Ascending aorta (tissue), 2 donors: ENCODE data around the gene PTPN6. TPM values are rescaled to one million over a fixed set of nuclear protein-coding genes. Genes with fewer than 3 reads are reported as not detected.

Experiments used
- DNase-seq, 2 donors: peaks; one replicate each; pipeline ENCODE4 v3.0.0-alpha.2; 2019; ENCODE audit warnings: low spot score in 2 of 2
- H3K27ac ChIP-seq, 2 donors: fragments of 200-600 bp; sonication (generic); one replicate each; pipeline ENCODE4 v1.5.1; 2016 to 2017; ENCODE audit warnings: mild to moderate bottlenecking in 1 of 2
- H3K27me3 ChIP-seq: fragments of 200-600 bp; sonication (generic); one replicate; pipeline ENCODE4 v1.5.1; 2017
- H3K36me3 ChIP-seq, 2 donors: fragments of 200-600 bp; sonication (generic); one replicate each; pipeline ENCODE4 v1.5.1; 2016
- H3K4me1 ChIP-seq, 2 donors: fragments of 200-600 bp; sonication (generic); one replicate each; pipeline ENCODE4 v1.5.1; 2016 to 2017; ENCODE audit warnings: mild to moderate bottlenecking in 1 of 2
- H3K4me3 ChIP-seq, 2 donors: fragments of 200-600 bp; sonication (generic); one replicate each; pipeline ENCODE4 v1.5.1; 2016 to 2017; ENCODE audit warnings: mild to moderate bottlenecking in 1 of 2
- H3K9me3 ChIP-seq, 2 donors: fragments of 200-600 bp; sonication (generic); one replicate each; pipeline ENCODE4 v1.5.1; 2016
- CTCF ChIP-seq, 3 experiments: fragments of 200-600 bp in 2 of 3; fragments of 450-650 bp in 1 of 3; sonication (generic) in 2 of 3; IDR thresholded peaks; one replicate each; pipeline ENCODE4 v1.5.1; 2016 to 2019; ENCODE audit warnings: antibody characterized with exemption in 3 of 3, mild to moderate bottlenecking in 1 of 3, moderate library complexity in 1 of 3
- intact Hi-C: fragments of 100-400 bp; cut with DNase I; formaldehyde crosslinking; loops from one replicate; pipeline ENCODE4 v1.15.1; 2023
- total RNA-seq: library from RNA; depleted of rRNA; stranded (reverse); fragments of >200 nt; gene quantifications from one replicate; pipeline ENCODE4 v1.1.0, GENCODE V29; 2016

The PTPN6 gene
- total RNA-seq, 1 donor from 2014 or later = 1.7 TPM

GRCh38 chr12:6974180-6974579, 23.0 kb downstream of the PTPN6 start:
- Histone ChIP-seq H3K27me3 (no peaks in the 10 kb centered on the region), H3K4me1 (peaks cover 0 to 17% of the 10 kb centered on the region in 2 donors), H3K27ac (no peak overlapping the region), H3K4me3 (no peak overlapping the region), H3K9me3 (no peaks in the 10 kb centered on the region), H3K36me3 (peaks cover 44 to 55% of the 10 kb centered on the region in 2 donors)
- no peak for TF ChIP-seq CTCF (IDR thresholded peaks at IDR 0.05)
- DNase-seq = no peak
- intact Hi-C loops = no loop called here

- DNase-seq = no peak
- no peak overlapping the region for H3K27ac ChIP-seq
- no peak for TF ChIP-seq CTCF (IDR thresholded peaks at IDR 0.05)
- no peaks in the 10 kb centered on the region for H3K27me3 ChIP-seq
- no peaks in the 10 kb centered on the region for H3K9me3 ChIP-seq
- H3K4me1 ChIP-seq = peaks cover 0 to 7% of the 10 kb centered on the region in 2 donors
- intact Hi-C loops = no loop called here
- no peak overlapping the region for H3K4me3 ChIP-seq
- H3K36me3 ChIP-seq = peaks cover 54 to 60% of the 10 kb centered on the region in 2 donors
Observed at GRCh38 chr12:6975297-6976032, 24.3 kb downstream of the PTPN6 start.

- Histone ChIP-seq H3K9me3 (no peaks in the 10 kb centered on the region), H3K4me1 (no peaks in the 10 kb centered on the region), H3K27me3 (no peaks in the 10 kb centered on the region), H3K36me3 (peaks cover 74 to 82% of the 10 kb centered on the region in 2 donors), H3K4me3 (no peak overlapping the region), H3K27ac (no peak overlapping the region)
- no peak for DNase-seq
- intact Hi-C loops = no loop called here
- no peak for TF ChIP-seq CTCF (IDR thresholded peaks at IDR 0.05)
Observed at GRCh38 chr12:6977653-6978052, 26.5 kb downstream of the PTPN6 start.

- Histone ChIP-seq H3K9me3 (no peaks in the 10 kb centered on the region), H3K36me3 (peaks cover 74 to 87% of the 10 kb centered on the region in 2 donors), H3K27ac (no peak overlapping the region), H3K4me1 (no peaks in the 10 kb centered on the region), H3K27me3 (no peaks in the 10 kb centered on the region), H3K4me3 (no peak overlapping the region)
- DNase-seq = no peak
- intact Hi-C loops = no loop called here
- no peak for TF ChIP-seq CTCF (IDR thresholded peaks at IDR 0.05)
Observed at GRCh38 chr12:6978188-6978587, 27.0 kb downstream of the PTPN6 start.

GRCh38 chr12:6978611-6979011, 27.5 kb downstream of the PTPN6 start:
- intact Hi-C loops = no loop called here
- TF ChIP-seq CTCF (IDR thresholded peaks at IDR 0.05) = no peak
- peaks cover 74 to 92% of the 10 kb centered on the region in 2 donors for H3K36me3 ChIP-seq

More at GRCh38 chr12:6978611-6979011, 27.5 kb downstream of the PTPN6 start:
- Histone ChIP-seq H3K4me1 (no peaks in the 10 kb centered on the region), H3K4me3 (no peak overlapping the region), H3K27me3 (no peaks in the 10 kb centered on the region), H3K27ac (no peak overlapping the region), H3K9me3 (no peaks in the 10 kb centered on the region)
- DNase-seq = no peak
